Activated CD8-positive, alpha-beta memory T cell treated with anti-CD3 and anti-CD28 coated beads, Interleukin-2, amount 50 U/mL, for 24 hours (primary cell): ENCODE measurements around the gene MAP3K13.

Experiments used
- DNase-seq: peaks from one replicate; pipeline ENCODE4 v3.0.0-alpha.2; 2020; ENCODE audit errors: extremely low read depth

MAP3K13 gene

GRCh38 chr3:185508335-185508991 is 145.5 kb downstream of the MAP3K13 start:
- DNase-seq: no peak

- DNase-seq: no peak
Measured at GRCh38 chr3:185511711-185512110, 148.8 kb downstream of the MAP3K13 start.

- no peak for DNase-seq
Measured at GRCh38 chr3:185517387-185518130, 154.6 kb downstream of the MAP3K13 start.

DNA sequence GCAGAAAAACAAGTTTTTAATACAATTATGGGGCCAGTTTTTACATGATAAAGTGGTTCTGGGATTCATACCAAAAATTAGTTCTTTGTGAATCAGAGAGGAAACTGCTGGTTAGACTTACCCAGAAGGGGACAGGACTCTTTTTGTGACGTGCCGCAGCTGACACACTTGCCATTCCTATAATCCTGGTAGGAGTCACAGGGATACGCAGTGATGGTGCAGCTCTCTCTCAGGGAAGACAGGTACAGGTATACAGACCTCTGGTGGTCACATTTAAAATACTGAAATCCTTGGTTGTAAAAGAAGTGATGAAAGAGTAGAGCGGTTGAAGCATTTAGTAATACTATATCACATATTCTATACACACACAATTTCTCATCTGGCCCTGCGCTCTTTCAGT is 156.1 kb downstream of the MAP3K13 start:
- DNase-seq: no peak

- no peak for DNase-seq
Measured at GRCh38 chr3:185521349-185522138, 158.6 kb downstream of the MAP3K13 start.

GRCh38 chr3:185526349-185526951 is 163.5 kb downstream of the MAP3K13 start:
- DNase-seq: no peak

DNA sequence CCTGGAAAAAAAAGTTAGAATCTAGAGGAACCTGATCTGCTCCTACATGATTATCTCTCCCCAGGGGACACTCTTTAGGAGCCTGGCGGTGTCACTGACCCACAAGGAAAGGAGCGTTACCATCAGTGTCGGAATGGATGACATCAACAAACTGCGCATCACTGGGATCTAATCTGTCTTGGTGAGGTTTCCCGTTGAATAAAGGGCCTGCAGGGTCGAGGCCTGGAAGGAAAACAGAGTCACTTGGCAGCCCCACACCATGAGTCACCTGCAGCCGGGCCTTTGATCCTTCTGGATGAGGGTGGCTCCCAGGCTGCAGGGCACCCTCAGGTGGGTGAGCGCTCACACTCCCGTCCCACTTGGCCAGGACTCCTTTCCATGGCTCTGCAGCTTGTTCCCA is 164.4 kb downstream of the MAP3K13 start:
- no peak for DNase-seq

DNA sequence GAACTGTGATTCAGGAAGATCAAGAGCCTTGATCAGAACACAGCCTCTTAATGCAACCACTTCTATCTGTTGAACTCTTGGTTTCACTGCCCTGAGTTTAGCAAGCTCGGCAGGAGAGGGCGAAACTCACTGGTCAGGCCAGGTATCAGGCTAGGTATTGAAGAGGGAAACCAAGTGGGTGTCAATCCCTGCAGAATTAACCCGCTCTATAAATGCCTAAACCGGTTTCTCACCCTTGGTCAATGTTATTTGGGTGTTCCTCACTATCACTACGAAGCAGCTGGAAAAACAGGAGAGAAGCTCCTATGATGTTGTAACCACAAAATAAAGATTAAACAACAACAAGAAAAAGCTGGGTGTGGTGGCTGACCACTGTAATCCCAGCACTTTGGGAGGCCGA is 165.6 kb downstream of the MAP3K13 start:
- DNase-seq: no peak

- DNase-seq: no peak
Measured at GRCh38 chr3:185530856-185531255, 167.9 kb downstream of the MAP3K13 start.

DNA sequence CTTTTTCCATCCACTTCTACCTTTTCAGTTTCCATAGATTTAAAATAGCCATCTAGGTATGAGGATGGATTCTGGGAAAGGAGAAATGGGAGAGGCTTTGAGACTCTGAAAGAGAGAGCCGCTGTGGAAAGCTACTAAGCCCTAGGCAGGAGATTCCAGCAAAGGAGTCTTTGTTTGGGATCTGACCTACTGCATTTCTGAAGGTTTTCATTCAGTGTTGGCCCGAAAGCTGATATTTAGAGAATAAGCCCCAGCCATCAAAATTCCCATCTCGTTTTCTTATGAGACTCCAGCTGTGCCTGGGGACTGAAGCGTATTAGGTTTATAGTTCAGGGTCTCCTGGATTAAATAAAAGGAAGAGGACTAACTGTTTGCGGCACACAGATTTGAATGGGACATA is 170.0 kb downstream of the MAP3K13 start:
- DNase-seq: no peak

DNA sequence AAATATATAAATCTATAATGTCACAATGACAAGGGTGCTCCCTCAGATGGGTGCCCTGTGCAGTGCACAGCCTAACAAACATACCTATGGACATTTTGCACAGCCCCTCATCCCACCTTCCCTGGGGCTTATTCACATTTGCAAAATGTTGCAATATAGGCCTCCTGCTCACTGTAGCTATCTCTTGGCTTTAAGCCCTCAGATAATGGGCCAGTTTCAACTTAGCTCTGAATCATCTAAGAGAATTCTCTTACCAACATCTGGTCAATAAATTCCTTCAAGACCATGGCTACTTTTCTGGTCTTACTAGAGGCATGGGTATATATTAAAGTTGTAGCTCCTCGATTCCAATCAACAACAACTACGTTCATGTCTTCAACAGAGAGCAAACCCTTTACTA is 171.6 kb downstream of the MAP3K13 start:
- no peak for DNase-seq

- DNase-seq: peak; percentile 0
Measured at GRCh38 chr3:185537369-185537970, 174.5 kb downstream of the MAP3K13 start.
